HAP-1 (cell line): Measurements from ENCODE around the gene PSTPIP2.

ENCODE experiments used
- DNase-seq, 2 experiments: peaks; one replicate each; pipeline ENCODE4 v3.0.0-alpha.2; 2016 to 2020; ENCODE audit warnings: low spot score in 2 of 2
- H3K27me3 ChIP-seq: fragments of 250-450 bp; sonication (Bioruptor Pico); 2 replicates; pipeline ENCODE4 v1.5.1; 2020; ENCODE audit warnings: low read depth, mild to moderate bottlenecking, moderate library complexity
- H3K36me3 ChIP-seq: fragments of 250-450 bp; sonication (Bioruptor Pico); replicated peaks from 2 replicates; pipeline ENCODE4 v1.5.1; 2020; ENCODE audit warnings: mild to moderate bottlenecking
- H3K4me1 ChIP-seq: fragments of 250-450 bp; sonication (Bioruptor Pico); 2 replicates; pipeline ENCODE4 v1.5.1; 2020; ENCODE audit warnings: mild to moderate bottlenecking
- H3K4me3 ChIP-seq: fragments of 250-450 bp; sonication (Bioruptor Pico); 2 replicates; pipeline ENCODE4 v1.5.1; 2020; ENCODE audit warnings: mild to moderate bottlenecking, moderate library complexity
- H3K9me3 ChIP-seq: fragments of 250-450 bp; sonication (Bioruptor Pico); 2 replicates; pipeline ENCODE4 v1.5.1; 2020; ENCODE audit warnings: mild to moderate bottlenecking, moderate library complexity
- in situ Hi-C: fragments of 300-500 bp; cut with MboI; formaldehyde crosslinking; loops from 3 replicates; pipeline ENCODE4 v1.14.3; 2020; ENCODE audit warnings: low sequenced_read_pairs, inconsistent platforms, mixed read lengths

Gene PSTPIP2

GRCh38 chr18:46084431-46084830 lies 12.4 kb upstream of the PSTPIP2 start:
- Histone ChIP-seq H3K36me3 (peaks cover 89% of the 10 kb centered on the region), H3K4me1 (no peaks in the 10 kb centered on the region), H3K27me3 (no peaks in the 10 kb centered on the region), H3K4me3 (no peak overlapping the region), H3K9me3 (no peaks in the 10 kb centered on the region)
- DNase-seq, result no peak
- in situ Hi-C loops, result no loop called here

GRCh38 chr18:46080156-46080555 lies 8.1 kb upstream of the PSTPIP2 start:
- H3K4me3 ChIP-seq, result no peak overlapping the region
- H3K9me3 ChIP-seq, result no peaks in the 10 kb centered on the region
- H3K4me1 ChIP-seq, result no peaks in the 10 kb centered on the region
- no peak for DNase-seq
- in situ Hi-C loops, result no loop called here
- no peaks in the 10 kb centered on the region for H3K27me3 ChIP-seq
- H3K36me3 ChIP-seq, result peaks cover 61% of the 10 kb centered on the region

- no peak for DNase-seq
- no peaks in the 10 kb centered on the region for H3K9me3 ChIP-seq
- in situ Hi-C loops, result no loop called here
- H3K4me3 ChIP-seq, result no peak overlapping the region
- H3K27me3 ChIP-seq, result no peaks in the 10 kb centered on the region
- H3K36me3 ChIP-seq, result peaks cover 53% of the 10 kb centered on the region
- no peaks in the 10 kb centered on the region for H3K4me1 ChIP-seq
Observed at GRCh38 chr18:46079336-46079735, 7.3 kb upstream of the PSTPIP2 start.

- peaks cover 5% of the 10 kb centered on the region; the same call in 1 of the 2 replicates for H3K4me1 ChIP-seq
- in situ Hi-C loops, result loop anchor here (5.0 kb wide), 1 partner anchor 381 kb away; no protein-coding TSS in a partner anchor
- H3K9me3 ChIP-seq, result no peaks in the 10 kb centered on the region
- H3K36me3 ChIP-seq, result peaks cover 9% of the 10 kb centered on the region
- DNase-seq, result peak; percentile 68 to 73
- H3K4me3 ChIP-seq, result no peak overlapping the region
- H3K27me3 ChIP-seq, result no peaks in the 10 kb centered on the region
Observed at GRCh38 chr18:46073474-46074331, 1.6 kb upstream of the PSTPIP2 start.

- peaks cover 5% of the 10 kb centered on the region; the same call in 1 of the 2 replicates for H3K4me1 ChIP-seq
- H3K9me3 ChIP-seq, result no peaks in the 10 kb centered on the region
- DNase-seq, result no peak
- no peaks in the 10 kb centered on the region for H3K27me3 ChIP-seq
- in situ Hi-C loops, result loop anchor here (5.0 kb wide), 1 partner anchor 381 kb away; no protein-coding TSS in a partner anchor
- peaks cover 6% of the 10 kb centered on the region; the same call in 1 of the 2 replicates for H3K36me3 ChIP-seq
- no peak overlapping the region; the same call in 1 of the 2 replicates for H3K4me3 ChIP-seq
Observed at GRCh38 chr18:46072959-46073358, 899 bp upstream of the PSTPIP2 start.

GRCh38 chr18:46072376-46072867 lies 362 bp upstream of the PSTPIP2 start:
- H3K4me3 ChIP-seq, result peak overlapping the region; percentile 60

GRCh38 chr18:46070815-46071652 lies 1.0 kb downstream of the PSTPIP2 start:
- peak overlapping the region; percentile 60 for H3K4me3 ChIP-seq
- in situ Hi-C loops, result loop anchor here (5.0 kb wide), 1 partner anchor 379 kb away; no protein-coding TSS in a partner anchor
- DNase-seq, result no peak

More at GRCh38 chr18:46072376-46072867, 362 bp upstream of the PSTPIP2 start:
- Histone ChIP-seq H3K4me1 (peaks cover 5% of the 10 kb centered on the region; the same call in 1 of the 2 replicates), H3K27me3 (no peaks in the 10 kb centered on the region), H3K9me3 (no peaks in the 10 kb centered on the region), H3K36me3 (0 out of 2 replicates have a peak, but pooled peaks cover 3% of the 10 kb centered on the region)
- no peak for DNase-seq
- in situ Hi-C loops, result loop anchor here (5.0 kb wide), 1 partner anchor 380 kb away; no protein-coding TSS in a partner anchor

GRCh38 chr18:46070232-46070631 lies 1.8 kb downstream of the PSTPIP2 start:
- H3K4me3 ChIP-seq, result no peak overlapping the region
- no peaks in the 10 kb centered on the region for H3K36me3 ChIP-seq
- no peaks in the 10 kb centered on the region for H3K27me3 ChIP-seq
- no peak for DNase-seq
- no peaks in the 10 kb centered on the region for H3K9me3 ChIP-seq
- H3K4me1 ChIP-seq, result peaks cover 5% of the 10 kb centered on the region; the same call in 1 of the 2 replicates
- in situ Hi-C loops, result loop anchor here (5.0 kb wide), 1 partner anchor 378 kb away; no protein-coding TSS in a partner anchor

More at GRCh38 chr18:46070815-46071652, 1.0 kb downstream of the PSTPIP2 start:
- H3K9me3 ChIP-seq, result no peaks in the 10 kb centered on the region
- no peaks in the 10 kb centered on the region for H3K36me3 ChIP-seq
- H3K4me1 ChIP-seq, result peaks cover 5% of the 10 kb centered on the region; the same call in 1 of the 2 replicates
- H3K27me3 ChIP-seq, result no peaks in the 10 kb centered on the region

GRCh38 chr18:46069524-46069923 lies 2.5 kb downstream of the PSTPIP2 start:
- Histone ChIP-seq H3K9me3 (no peaks in the 10 kb centered on the region), H3K4me1 (peaks cover 5% of the 10 kb centered on the region; the same call in 1 of the 2 replicates), H3K36me3 (no peaks in the 10 kb centered on the region), H3K4me3 (no peak overlapping the region), H3K27me3 (no peaks in the 10 kb centered on the region)
- in situ Hi-C loops, result no loop called here
- no peak for DNase-seq

GRCh38 chr18:46068763-46069162 lies 3.3 kb downstream of the PSTPIP2 start:
- no peak for DNase-seq
- H3K4me1 ChIP-seq, result peaks cover 8% of the 10 kb centered on the region
- H3K36me3 ChIP-seq, result no peaks in the 10 kb centered on the region
- H3K9me3 ChIP-seq, result no peaks in the 10 kb centered on the region
- no peaks in the 10 kb centered on the region for H3K27me3 ChIP-seq
- in situ Hi-C loops, result no loop called here
- no peak overlapping the region for H3K4me3 ChIP-seq

GRCh38 chr18:46067438-46068007 lies 4.5 kb downstream of the PSTPIP2 start:
- peak in 1 of 2 experiments; percentile 31 for DNase-seq
- Histone ChIP-seq H3K9me3 (no peaks in the 10 kb centered on the region), H3K4me1 (peaks cover 11% of the 10 kb centered on the region), H3K4me3 (no peak overlapping the region), H3K27me3 (no peaks in the 10 kb centered on the region), H3K36me3 (no peaks in the 10 kb centered on the region)
- in situ Hi-C loops, result no loop called here

GRCh38 chr18:46062781-46063180 lies 9.3 kb downstream of the PSTPIP2 start:
- DNase-seq, result no peak
- in situ Hi-C loops, result no loop called here
- Histone ChIP-seq H3K36me3 (no peaks in the 10 kb centered on the region), H3K4me1 (peaks cover 8% of the 10 kb centered on the region; the same call in 1 of the 2 replicates), H3K4me3 (no peak overlapping the region), H3K9me3 (no peaks in the 10 kb centered on the region), H3K27me3 (no peaks in the 10 kb centered on the region)

GRCh38 chr18:46061796-46062195 lies 10.3 kb downstream of the PSTPIP2 start:
- Histone ChIP-seq H3K4me3 (no peak overlapping the region), H3K36me3 (no peaks in the 10 kb centered on the region), H3K9me3 (no peaks in the 10 kb centered on the region), H3K27me3 (no peaks in the 10 kb centered on the region), H3K4me1 (peaks cover 8% of the 10 kb centered on the region; the same call in 1 of the 2 replicates)
- no peak for DNase-seq
- in situ Hi-C loops, result no loop called here
